Cardiac muscle cell (in vitro differentiated cells and primary cell): ENCODE data around the gene USP37. TPM values are rescaled to one million over a fixed set of nuclear protein-coding genes. Genes with fewer than 3 reads are reported as not detected.
A peak's percentile ranks its signal among the peaks of the same experiment; 100 is the strongest.

Experiments
- DNase-seq, 2 donors: peaks; one replicate each; pipeline versions ENCODE4 v3.0.0 to v3.0.0-alpha.2; 2010 to 2017; ENCODE audit warnings: low read depth in 1 of 2, low spot score in 1 of 2
- H3K27ac ChIP-seq: fragments of 200-600 bp; sonication (generic); 2 replicates; pipeline ENCODE4 v1.5.1; 2016
- H3K27me3 ChIP-seq: fragments of 200-600 bp; sonication (generic); 2 replicates; pipeline ENCODE4 v1.6.0; 2016; ENCODE audit warnings: control low read depth
- H3K36me3 ChIP-seq: fragments of 200-600 bp; sonication (generic); 2 replicates; pipeline ENCODE4 v1.5.1; 2016; ENCODE audit warnings: control low read depth
- H3K4me1 ChIP-seq: fragments of 200-600 bp; sonication (generic); 2 replicates; pipeline ENCODE4 v1.8.1; 2017; ENCODE audit warnings: low read depth, mild to moderate bottlenecking, mixed run types
- H3K4me3 ChIP-seq: fragments of 200-600 bp; sonication (generic); 2 replicates; pipeline ENCODE4 v1.5.1; 2016; ENCODE audit warnings: mild to moderate bottlenecking
- H3K9me3 ChIP-seq: fragments of 200-600 bp; sonication (generic); 2 replicates; pipeline ENCODE4 v1.5.1; 2017; ENCODE audit warnings: low read depth, mild to moderate bottlenecking, control low read depth
- CTCF ChIP-seq: IDR thresholded peaks from 2 replicates; pipeline ENCODE4 v1.5.1; 2012; ENCODE audit warnings: low read depth, mild to moderate bottlenecking, low read length
- polyA plus RNA-seq: library from polyadenylated mRNA; unstranded; fragments of >200 nt; fragmentation: Nextera tagmentation; extraction: Ambion mirVana; gene quantifications from 2 replicates; pipeline ENCODE4 v1.2.1, GENCODE V29; 2016
- total RNA-seq: library from RNA; depleted of rRNA; stranded (reverse); fragments of >200 nt; gene quantifications from 2 replicates; pipeline ENCODE4 v1.2.3, GENCODE V29; 2016

The USP37 gene
- total and polyA plus RNA-seq, 2 experiments from 2014 or later: 5.8 to 14.3 TPM

- Histone ChIP-seq H3K4me3 (no peak overlapping the region), H3K27ac (no peak overlapping the region), H3K36me3 (peaks cover 55% of the 10 kb centered on the region), H3K27me3 (no peaks in the 10 kb centered on the region), H3K9me3 (no peaks in the 10 kb centered on the region), H3K4me1 (no peaks in the 10 kb centered on the region)
- DNase-seq: no peak
- TF ChIP-seq CTCF: no peak
Measured at GRCh38 chr2:218585541-218585940, 17.4 kb upstream of the USP37 start.

- no peaks in the 10 kb centered on the region for H3K4me1 ChIP-seq
- no peak for TF ChIP-seq CTCF
- H3K4me3 ChIP-seq: no peak overlapping the region
- no peaks in the 10 kb centered on the region for H3K9me3 ChIP-seq
- peaks cover 43% of the 10 kb centered on the region for H3K36me3 ChIP-seq
- H3K27me3 ChIP-seq: no peaks in the 10 kb centered on the region
- no peak for DNase-seq
- H3K27ac ChIP-seq: no peak overlapping the region
Measured at GRCh38 chr2:218583983-218584850, 16.1 kb upstream of the USP37 start.

- no peak overlapping the region for H3K27ac ChIP-seq
- no peak overlapping the region for H3K4me3 ChIP-seq
- peaks cover 13% of the 10 kb centered on the region for H3K4me1 ChIP-seq
- H3K27me3 ChIP-seq: no peaks in the 10 kb centered on the region
- peaks cover 33% of the 10 kb centered on the region for H3K36me3 ChIP-seq
- no peak for TF ChIP-seq CTCF
- DNase-seq: peak in 1 of 2 donors; percentile 7
- no peaks in the 10 kb centered on the region for H3K9me3 ChIP-seq
Measured at GRCh38 chr2:218582076-218582475, 13.9 kb upstream of the USP37 start.

GRCh38 chr2:218578272-218578877 is 10.2 kb upstream of the USP37 start:
- H3K4me3 ChIP-seq: no peak overlapping the region
- no peaks in the 10 kb centered on the region for H3K27me3 ChIP-seq
- no peaks in the 10 kb centered on the region for H3K9me3 ChIP-seq
- H3K36me3 ChIP-seq: peaks cover 7% of the 10 kb centered on the region
- H3K27ac ChIP-seq: peak overlapping the region; percentile 91
- no peak for TF ChIP-seq CTCF
- peaks cover 13% of the 10 kb centered on the region for H3K4me1 ChIP-seq
- no peak for DNase-seq

- TF ChIP-seq CTCF: no peak
- Histone ChIP-seq H3K4me1 (peaks cover 13% of the 10 kb centered on the region), H3K9me3 (no peaks in the 10 kb centered on the region), H3K36me3 (peaks cover 4% of the 10 kb centered on the region), H3K4me3 (no peak overlapping the region), H3K27ac (peak overlapping the region; percentile 91), H3K27me3 (no peaks in the 10 kb centered on the region)
- DNase-seq: peak in 1 of 2 donors; percentile 12
Measured at GRCh38 chr2:218577482-218578220, 9.5 kb upstream of the USP37 start.
